Right lung (tissue), 5 donors: Measurements from ENCODE around the gene MAPRE3. TPM values are rescaled to one million over a fixed set of nuclear protein-coding genes. Genes with fewer than 3 reads are reported as not detected.

Source experiments
- DNase-seq, 2 donors: peaks; one replicate each; pipeline ENCODE4 v3.0.0-alpha.2; 2013
- polyA plus RNA-seq, 5 donors: library from polyadenylated mRNA; unstranded; fragments of 120-200 nt; gene quantifications; one replicate each; pipeline versions ENCODE4 v1.2.1 to v1.2.3, GENCODE V29; 2013; ENCODE audit warnings: inconsistent platforms in 1 of 5, low replicate concordance in 1 of 5; ENCODE audit not compliant: insufficient read length in 5 of 5, insufficient read depth in 1 of 5

MAPRE3 gene
- polyA plus RNA-seq, 5 donors: 6.2 to 13.6 (median 9.2) TPM

DNA sequence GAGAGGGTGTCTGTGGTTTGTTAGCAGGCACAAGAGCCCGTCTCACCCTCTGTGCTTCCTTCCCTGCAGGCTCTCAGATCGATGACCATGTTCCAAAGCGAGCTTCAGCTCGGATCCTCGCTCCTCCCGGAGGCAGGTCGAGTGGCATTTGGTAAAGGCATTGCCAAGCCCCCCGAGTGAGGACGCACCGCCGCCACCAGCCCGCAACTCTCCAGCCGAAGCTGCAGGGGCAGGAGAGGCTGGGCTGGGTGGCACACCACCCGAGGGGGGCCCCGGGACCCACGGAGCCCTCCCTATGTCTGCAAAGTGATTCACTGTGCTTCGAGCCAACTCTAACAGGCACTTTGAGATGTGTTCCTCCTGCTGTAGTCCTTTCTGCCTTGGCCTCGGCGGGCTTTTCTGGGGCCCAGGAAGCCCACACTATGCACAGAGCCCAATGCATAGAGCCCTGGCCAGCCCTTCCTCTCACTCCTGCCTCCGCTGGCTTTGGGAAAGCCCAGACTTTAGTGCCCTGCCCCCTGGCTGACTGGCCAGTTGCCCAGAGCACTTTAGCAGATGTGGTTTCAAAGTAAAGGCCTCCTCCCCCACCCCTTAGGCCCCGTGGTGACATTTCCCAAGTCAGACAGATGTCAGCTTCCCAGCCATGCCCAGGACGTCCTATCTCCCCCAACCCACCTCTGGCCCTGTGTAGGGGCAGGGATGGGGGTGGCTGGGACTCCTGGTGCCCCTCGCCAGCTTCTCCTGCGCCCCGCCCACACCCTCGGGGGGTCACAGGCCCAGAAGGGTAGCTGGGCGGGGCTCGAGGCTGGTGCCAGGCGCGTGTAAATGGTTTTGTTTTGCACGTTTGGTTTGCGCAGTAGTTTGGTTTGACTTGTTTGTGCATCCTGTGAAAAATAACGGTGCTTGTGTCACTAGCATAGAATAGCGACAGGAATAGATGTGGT lies 23.3 kb upstream of the MAPRE3 start:
- DNase-seq: peak; percentile 62 to 63

- DNase-seq: no peak
Observed at GRCh38 chr2:26948800-26949199, 21.6 kb upstream of the MAPRE3 start.

- no peak for DNase-seq
Observed at GRCh38 chr2:26950246-26950645, 20.2 kb upstream of the MAPRE3 start.

DNA sequence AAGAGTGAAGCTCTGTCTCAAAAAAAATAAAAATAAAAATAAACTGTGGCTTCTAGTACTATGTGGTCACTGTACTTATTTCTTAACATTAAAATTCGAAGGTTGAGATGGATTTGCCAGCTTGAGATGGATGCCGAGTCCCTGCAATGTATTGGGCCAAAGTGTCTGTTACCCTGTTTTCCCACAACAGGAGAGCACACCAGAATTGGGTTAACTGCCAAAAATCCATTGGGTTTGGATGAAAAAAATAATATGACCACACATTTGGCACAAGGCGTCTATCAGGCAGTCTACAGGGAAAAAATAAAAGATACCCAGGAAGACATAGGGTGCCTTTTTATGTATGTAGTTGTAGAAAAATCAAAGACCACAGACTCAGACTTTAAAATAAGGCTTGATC lies 19.2 kb upstream of the MAPRE3 start:
- DNase-seq: no peak

- no peak for DNase-seq
Observed at GRCh38 chr2:26952374-26952773, 18.1 kb upstream of the MAPRE3 start.

- no peak for DNase-seq
Observed at GRCh38 chr2:26954135-26954534, 16.3 kb upstream of the MAPRE3 start.

DNA sequence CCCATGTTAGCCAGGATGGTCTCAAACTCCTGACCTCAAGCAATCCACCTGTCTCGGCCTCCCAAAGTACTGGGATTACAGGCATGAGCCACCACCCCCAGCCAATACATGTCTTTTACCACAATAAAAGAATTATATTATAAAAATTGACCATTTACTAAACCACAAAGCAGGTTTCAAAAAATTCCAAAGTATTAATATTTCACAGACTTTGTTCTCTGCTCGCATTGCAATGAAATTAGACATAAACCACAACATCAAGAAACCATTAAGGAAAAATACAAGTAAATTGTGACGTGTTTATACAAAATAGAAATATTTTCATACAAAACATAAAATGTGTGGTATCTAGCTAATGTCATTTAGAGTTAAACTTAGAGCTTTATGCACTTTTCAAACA lies 13.4 kb upstream of the MAPRE3 start:
- no peak for DNase-seq

DNA sequence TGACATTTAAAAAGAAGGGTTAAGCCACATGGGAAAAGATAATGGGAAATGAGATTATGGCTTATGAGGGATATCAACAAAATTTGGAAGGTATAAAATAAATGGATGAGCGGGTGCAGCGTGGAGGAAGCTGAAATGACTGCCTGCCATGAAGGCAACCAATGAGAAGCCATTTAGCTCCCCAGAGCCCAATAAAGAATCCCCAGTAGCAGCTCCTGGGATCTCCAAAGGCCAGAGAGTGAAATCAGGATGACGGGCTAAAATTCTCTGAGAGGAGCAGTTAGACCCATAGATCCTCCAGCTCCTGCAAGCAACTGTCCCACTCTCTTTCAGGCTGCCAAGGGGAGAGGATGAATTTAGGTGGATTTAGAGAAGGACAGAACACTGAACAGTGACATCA lies 12.9 kb upstream of the MAPRE3 start:
- DNase-seq: no peak

DNA sequence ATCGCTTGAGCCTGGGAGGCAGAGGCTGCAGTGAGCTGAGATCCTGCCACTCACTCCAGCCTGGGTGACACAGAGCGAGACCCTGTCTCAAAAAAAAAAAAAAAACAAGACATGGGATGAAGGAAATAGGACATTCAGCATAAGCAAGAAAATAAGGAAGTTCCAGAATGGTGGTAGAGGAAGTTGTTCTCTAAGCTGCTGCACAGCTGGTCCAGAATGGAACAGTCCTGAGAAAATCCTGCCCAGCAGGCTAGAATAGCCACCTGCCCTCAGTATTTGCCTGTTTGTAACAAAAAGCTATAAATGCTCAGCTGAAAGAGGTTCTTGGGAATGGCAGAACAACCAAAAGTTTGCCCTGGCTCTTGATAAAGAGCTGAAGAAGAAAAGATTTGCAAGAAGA lies 11.1 kb upstream of the MAPRE3 start:
- no peak for DNase-seq

DNA sequence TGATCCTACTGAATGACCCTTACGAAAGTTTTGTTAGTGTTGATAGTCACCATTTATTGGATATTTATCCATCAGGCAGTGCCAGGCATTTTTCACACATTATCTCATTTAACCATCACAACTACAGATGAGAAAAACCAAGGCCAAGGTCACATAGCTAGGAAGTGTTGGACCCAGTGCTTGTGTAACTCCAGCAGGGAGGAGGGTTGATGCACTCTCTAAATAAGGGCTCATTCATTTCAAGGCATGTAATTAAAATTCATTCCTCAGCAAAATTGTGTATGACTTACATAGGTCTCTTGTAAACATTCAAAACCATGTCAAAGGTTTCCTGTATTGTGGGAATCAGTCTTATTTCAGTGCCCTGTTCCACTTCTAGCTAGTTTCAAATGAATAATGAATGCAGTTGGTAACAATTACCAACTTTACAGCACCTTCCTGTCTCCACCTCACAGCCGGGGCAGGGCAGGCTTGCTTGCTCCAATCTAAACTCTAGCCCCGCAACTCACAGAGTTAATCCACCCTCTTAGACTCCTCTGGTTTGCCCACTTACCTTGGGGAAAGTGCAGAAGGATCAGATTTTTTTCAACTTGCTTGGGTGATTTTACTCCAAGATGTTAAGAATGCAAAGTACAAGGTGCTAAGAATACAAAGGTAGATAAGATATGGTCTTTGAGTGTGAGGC lies 5.8 kb upstream of the MAPRE3 start:
- DNase-seq: no peak

- no peak for DNase-seq
Observed at GRCh38 chr2:26968001-26968400, 2.4 kb upstream of the MAPRE3 start.

DNA sequence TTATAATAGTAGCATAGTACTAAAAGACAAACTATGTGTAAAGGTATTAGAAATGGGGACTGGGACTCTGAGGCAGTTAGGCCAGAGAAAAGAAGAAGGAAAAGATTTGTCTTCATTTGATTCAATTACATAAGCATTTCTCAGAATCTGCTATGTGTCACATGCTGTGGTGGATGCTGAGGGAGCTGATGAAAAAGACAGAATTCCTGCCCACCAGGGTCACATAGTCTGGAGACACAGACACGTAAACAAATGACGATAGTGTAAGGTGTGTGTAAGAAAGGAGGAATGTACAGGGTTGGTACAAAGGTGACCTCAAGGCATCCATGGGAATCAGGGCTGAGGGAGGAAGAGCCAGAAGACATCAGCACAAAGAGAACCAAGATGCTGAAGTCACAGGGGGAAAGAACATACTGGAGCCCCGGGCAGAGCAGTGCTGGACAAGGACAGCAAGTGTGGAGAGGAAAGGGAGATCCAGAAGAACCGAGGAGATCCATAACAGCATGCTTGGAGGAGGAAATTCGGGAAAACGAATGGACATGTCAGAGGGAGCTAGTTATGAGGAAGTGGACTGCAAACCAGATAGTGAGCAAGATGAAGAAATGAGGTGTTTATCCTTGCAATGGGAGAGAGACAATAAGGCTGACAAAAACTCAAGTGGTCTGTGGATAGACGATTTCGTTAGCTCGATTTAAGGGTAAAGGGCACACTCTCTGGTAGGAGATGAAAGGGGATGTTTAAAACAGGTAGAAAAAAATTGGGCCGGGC lies 1.2 kb upstream of the MAPRE3 start:
- DNase-seq: no peak

GRCh38 chr2:26970928-26971627 lies 641 bp downstream of the MAPRE3 start:
- DNase-seq: peak in 1 of 2 donors; percentile 11

- DNase-seq: no peak
Observed at GRCh38 chr2:26971911-26972786, 1.7 kb downstream of the MAPRE3 start.

GRCh38 chr2:26974352-26974751 lies 3.9 kb downstream of the MAPRE3 start:
- DNase-seq: no peak

DNA sequence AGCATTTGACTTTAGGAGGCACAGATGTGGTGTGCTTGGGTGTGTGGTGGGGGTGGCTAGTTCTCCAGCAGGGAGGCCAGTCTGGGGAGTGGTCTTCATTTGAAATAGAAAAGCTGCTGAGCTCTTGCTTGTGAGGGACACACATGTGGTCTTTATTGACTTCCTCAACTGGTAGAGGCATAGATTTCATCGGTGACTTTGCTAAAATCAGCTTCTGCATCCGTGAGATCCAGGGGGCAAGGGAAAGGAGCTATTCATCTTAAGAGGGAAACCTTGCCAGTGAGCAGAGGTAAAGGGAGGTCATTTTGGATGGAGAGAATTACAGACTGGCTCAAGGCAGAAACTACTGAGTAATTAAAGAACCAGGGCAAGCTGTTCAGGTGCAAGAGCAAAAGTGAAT lies 4.7 kb downstream of the MAPRE3 start:
- no peak for DNase-seq

- no peak for DNase-seq
Observed at GRCh38 chr2:26975656-26976055, 5.2 kb downstream of the MAPRE3 start.

GRCh38 chr2:26976237-26976636 lies 5.8 kb downstream of the MAPRE3 start:
- no peak for DNase-seq

DNA sequence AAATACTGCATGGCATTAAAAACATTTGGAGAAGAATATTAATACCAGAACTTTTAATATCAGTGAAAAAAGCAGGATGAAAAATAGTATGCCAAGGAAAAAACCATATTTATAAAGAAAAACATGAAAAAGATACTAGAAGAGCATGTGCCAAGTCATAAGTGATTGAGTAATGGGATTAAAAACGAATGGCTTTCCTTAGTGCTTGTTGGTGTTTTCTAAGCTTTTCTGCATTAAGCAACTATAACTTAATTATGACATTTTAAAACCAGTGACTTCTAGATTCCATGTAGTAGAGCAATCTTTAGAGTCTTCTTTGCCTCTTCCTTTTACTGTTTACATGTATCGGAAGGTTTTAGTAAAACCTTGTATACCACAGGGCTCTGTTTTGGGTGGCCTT lies 6.6 kb downstream of the MAPRE3 start:
- no peak for DNase-seq

- DNase-seq: peak in 1 of 2 donors; percentile 32
Observed at GRCh38 chr2:26978061-26978596, 7.7 kb downstream of the MAPRE3 start.
